Suprapubic skin (tissue), 3 donors: ENCODE measurements around the gene USO1.

Experiments used
- CTCF ChIP-seq, 2 donors: fragments of 200-600 bp in 1 of 2; fragments of 450-650 bp in 1 of 2; sonication (generic) in 1 of 2; IDR thresholded peaks; one replicate each; pipeline ENCODE4 v1.5.1; 2016 to 2019; ENCODE audit warnings: antibody characterized with exemption in 2 of 2, mild to moderate bottlenecking in 1 of 2, moderate library complexity in 1 of 2
- EP300 ChIP-seq: sonication (generic); formaldehyde crosslinking; IDR thresholded peaks from one replicate; pipeline ENCODE4 v1.6.1; 2017; ENCODE audit warnings: antibody characterized with exemption

- TF ChIP-seq CTCF (IDR thresholded peaks at IDR 0.05) (no peak), EP300 (no peak)
Measured at GRCh38 chr4:75741027-75741426, 16.6 kb downstream of the USO1 start.
